Measurements from ENCODE around the gene TNNI3K. TPM values are rescaled to one million over a fixed set of nuclear protein-coding genes. Genes with fewer than 3 reads are reported as not detected.

The TNNI3K gene
- total RNA-seq, 1 experiment from 2014 or later = not detected

DNA sequence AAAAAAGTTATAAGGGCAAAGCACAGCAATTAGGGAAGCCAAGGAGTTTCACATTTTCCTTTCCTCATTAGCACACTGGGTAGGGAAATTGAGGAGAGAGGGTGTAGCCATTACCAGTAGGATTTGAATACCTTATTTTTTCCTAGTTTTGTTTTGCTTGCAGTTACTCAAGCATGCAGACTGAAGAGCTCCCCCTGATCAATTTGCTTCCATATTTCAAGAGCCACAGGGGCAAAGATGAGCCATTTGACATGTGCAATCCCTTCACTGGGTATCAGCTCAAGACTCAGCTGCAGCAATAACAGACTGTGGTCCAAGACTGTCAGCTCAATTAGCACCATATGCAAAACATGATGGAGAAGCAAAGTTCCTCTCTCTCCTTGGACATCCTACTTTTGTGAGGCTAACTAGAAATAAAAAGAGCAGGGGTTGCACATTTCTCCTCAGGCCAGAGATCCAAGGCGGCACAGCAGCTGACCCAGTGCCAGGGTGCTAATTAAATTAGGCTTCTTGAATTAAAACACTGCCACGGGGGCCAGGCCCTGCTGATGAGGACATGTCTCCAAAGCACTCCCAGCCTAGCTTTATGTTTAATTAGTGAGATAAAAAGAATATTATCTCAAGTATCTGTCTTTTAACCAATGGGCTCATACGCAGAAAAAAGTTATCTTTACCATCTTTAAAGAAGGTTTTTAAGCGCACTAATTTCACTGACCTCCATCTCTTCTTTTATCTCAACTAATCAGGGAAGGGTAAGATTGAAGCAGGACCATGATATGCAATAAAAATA, 314.0 kb downstream of the TNNI3K start:
- DNase-seq (no peak), ATAC-seq (no peak)
- Histone ChIP-seq H3K79me2 (ENCODE audit: low read length) (no peaks in the 10 kb centered on the region), H3K4me2 (ENCODE audit: low read length) (no peak overlapping the region), H2AFZ (ENCODE audit: low read length) (no peak overlapping the region), H3K27ac (ENCODE audit: low read length) (no peak overlapping the region), H3F3A (ENCODE audit: low read length, unreplicated experiment) (no peaks in the 10 kb centered on the region), H3K36me3 (ENCODE audit: low read depth, low read length) (no peaks in the 10 kb centered on the region), H3K9me3 (ENCODE audit: low read length) (no peaks in the 10 kb centered on the region), H3K9ac (ENCODE audit: low read length) (no peak overlapping the region), H3K4me3 (ENCODE audit: low read length) (no peak overlapping the region), H3K9me2 (replicated peaks; ENCODE audit: low read length) (no peaks in the 10 kb centered on the region), H3K27me3 (ENCODE audit: low read length) (peaks cover 85% of the 10 kb centered on the region), H4K20me1 (ENCODE audit: low read length) (no peaks in the 10 kb centered on the region), H3K4me1 (ENCODE audit: insufficient read depth, low read length) (no peaks in the 10 kb centered on the region)
- POLR2A ChIA-PET (ENCODE audit: unreplicated experiment) = no interaction called here
- TF ChIP-seq EZH2phosphoT487 (IDR thresholded peaks at IDR 0.05; ENCODE audit: borderline replicate concordance, low read length) (no peak), EZH2 (IDR thresholded peaks at IDR 0.05; ENCODE audit: low read length, unreplicated experiment) (no peak)
- TF ChIP-seq, protein P1, sequence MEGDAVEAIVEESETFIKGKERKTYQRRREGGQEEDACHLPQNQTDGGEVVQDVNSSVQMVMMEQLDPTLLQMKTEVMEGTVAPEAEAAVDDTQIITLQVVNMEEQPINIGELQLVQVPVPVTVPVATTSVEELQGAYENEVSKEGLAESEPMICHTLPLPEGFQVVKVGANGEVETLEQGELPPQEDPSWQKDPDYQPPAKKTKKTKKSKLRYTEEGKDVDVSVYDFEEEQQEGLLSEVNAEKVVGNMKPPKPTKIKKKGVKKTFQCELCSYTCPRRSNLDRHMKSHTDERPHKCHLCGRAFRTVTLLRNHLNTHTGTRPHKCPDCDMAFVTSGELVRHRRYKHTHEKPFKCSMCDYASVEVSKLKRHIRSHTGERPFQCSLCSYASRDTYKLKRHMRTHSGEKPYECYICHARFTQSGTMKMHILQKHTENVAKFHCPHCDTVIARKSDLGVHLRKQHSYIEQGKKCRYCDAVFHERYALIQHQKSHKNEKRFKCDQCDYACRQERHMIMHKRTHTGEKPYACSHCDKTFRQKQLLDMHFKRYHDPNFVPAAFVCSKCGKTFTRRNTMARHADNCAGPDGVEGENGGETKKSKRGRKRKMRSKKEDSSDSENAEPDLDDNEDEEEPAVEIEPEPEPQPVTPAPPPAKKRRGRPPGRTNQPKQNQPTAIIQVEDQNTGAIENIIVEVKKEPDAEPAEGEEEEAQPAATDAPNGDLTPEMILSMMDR (conservative IDR thresholded peaks at IDR 0.05; ENCODE audit: low read depth, low read length) = no peak
- CTCF ChIA-PET = no interaction called here
- BruUV-seq (replicated peaks) = no TSS peak
- intact Hi-C loops (cut with micrococcal nuclease) = no loop called here

GRCh38 chr1:74549932-74550331, 314.7 kb downstream of the TNNI3K start:
- DNase-seq = no peak
- TF ChIP-seq EZH2 (IDR thresholded peaks at IDR 0.05; ENCODE audit: low read length, unreplicated experiment) (no peak), EZH2phosphoT487 (IDR thresholded peaks at IDR 0.05; ENCODE audit: borderline replicate concordance, low read length) (no peak)
- TF ChIP-seq, protein P1 (conservative IDR thresholded peaks at IDR 0.05; ENCODE audit: low read depth, low read length) = no peak
- H3K9ac ChIP-seq (ENCODE audit: low read length) = no peak overlapping the region
- no peaks in the 10 kb centered on the region for H4K20me1 ChIP-seq (ENCODE audit: low read length)
- no peaks in the 10 kb centered on the region for H3K36me3 ChIP-seq (ENCODE audit: low read depth, low read length)
- POLR2A ChIA-PET (ENCODE audit: unreplicated experiment) = no interaction called here
- no peak overlapping the region for H2AFZ ChIP-seq (ENCODE audit: low read length)
- no peak overlapping the region for H3K4me2 ChIP-seq (ENCODE audit: low read length)
- no peaks in the 10 kb centered on the region for H3F3A ChIP-seq (ENCODE audit: low read length, unreplicated experiment)
- H3K9me2 ChIP-seq (replicated peaks; ENCODE audit: low read length) = no peaks in the 10 kb centered on the region
- H3K9me3 ChIP-seq (ENCODE audit: low read length) = no peaks in the 10 kb centered on the region
- ATAC-seq = no peak; the same call in 1 of the 2 replicates
- no peak overlapping the region for H3K4me3 ChIP-seq (ENCODE audit: low read length)
- no peak overlapping the region for H3K27ac ChIP-seq (ENCODE audit: low read length)
- no TSS peak for BruUV-seq (replicated peaks)
- no peaks in the 10 kb centered on the region for H3K79me2 ChIP-seq (ENCODE audit: low read length)
- CTCF ChIA-PET = no interaction called here
- no peaks in the 10 kb centered on the region for H3K4me1 ChIP-seq (ENCODE audit: insufficient read depth, low read length)
- H3K27me3 ChIP-seq (ENCODE audit: low read length) = peaks cover 77% of the 10 kb centered on the region
- intact Hi-C loops (cut with micrococcal nuclease) = no loop called here

DNA sequence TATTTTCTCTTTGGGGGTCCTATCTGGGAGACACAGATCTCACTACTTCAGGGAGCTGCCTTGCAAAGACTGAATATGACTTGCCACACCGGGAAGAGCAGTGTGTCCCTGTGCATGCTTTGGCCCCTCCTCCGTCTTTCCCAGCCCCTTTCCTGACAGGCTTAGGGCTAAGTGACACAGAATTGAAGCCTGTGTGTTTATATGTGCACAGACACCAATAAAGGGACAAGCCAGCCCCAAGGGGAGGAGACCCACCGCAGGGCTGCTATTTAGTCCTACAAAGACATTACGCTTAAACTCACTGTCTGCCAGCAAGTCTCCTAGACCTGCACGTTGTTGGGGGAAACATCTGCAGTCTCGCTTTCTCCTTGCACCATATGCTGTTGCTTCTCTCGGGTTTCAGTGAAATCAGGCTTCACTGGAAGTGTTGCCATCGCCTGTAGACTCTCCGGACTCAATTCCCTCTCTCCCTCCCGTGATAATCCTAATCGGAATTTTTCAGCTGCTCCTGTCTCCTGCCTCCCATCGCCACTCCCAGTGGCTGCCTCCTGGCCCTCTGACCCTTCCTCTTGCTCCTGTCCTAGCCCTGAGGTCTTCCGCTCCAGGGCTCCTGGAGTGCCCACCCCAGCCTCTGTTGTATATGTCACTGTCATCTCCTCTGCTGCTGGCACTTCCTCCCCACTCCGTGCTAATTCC, 335.8 kb downstream of the TNNI3K start:
- Histone ChIP-seq H3K27me3 (ENCODE audit: low read length) (peaks cover 90% of the 10 kb centered on the region), H2AFZ (ENCODE audit: low read length) (no peak overlapping the region), H3K9me2 (replicated peaks; ENCODE audit: low read length) (no peaks in the 10 kb centered on the region), H3F3A (ENCODE audit: low read length, unreplicated experiment) (no peaks in the 10 kb centered on the region), H3K27ac (ENCODE audit: low read length) (no peak overlapping the region), H3K9ac (ENCODE audit: low read length) (no peak overlapping the region), H3K4me2 (ENCODE audit: low read length) (no peak overlapping the region), H3K4me3 (ENCODE audit: low read length) (no peak overlapping the region), H3K9me3 (ENCODE audit: low read length) (no peaks in the 10 kb centered on the region), H4K20me1 (ENCODE audit: low read length) (no peaks in the 10 kb centered on the region), H3K79me2 (ENCODE audit: low read length) (no peaks in the 10 kb centered on the region), H3K4me1 (ENCODE audit: insufficient read depth, low read length) (no peaks in the 10 kb centered on the region), H3K36me3 (ENCODE audit: low read depth, low read length) (no peaks in the 10 kb centered on the region)
- DNase-seq (no peak), ATAC-seq (no peak; the same call in 1 of the 2 replicates)
- no TSS peak for BruUV-seq (replicated peaks)
- ChIA-PET POLR2A (ENCODE audit: unreplicated experiment) (no interaction called here), CTCF (no interaction called here)
- TF ChIP-seq, protein P1 (conservative IDR thresholded peaks at IDR 0.05; ENCODE audit: low read depth, low read length) = no peak
- TF ChIP-seq EZH2phosphoT487 (IDR thresholded peaks at IDR 0.05; ENCODE audit: borderline replicate concordance, low read length) (no peak), EZH2 (IDR thresholded peaks at IDR 0.05; ENCODE audit: low read length, unreplicated experiment) (no peak)
- intact Hi-C loops (cut with micrococcal nuclease) = no loop called here
